HepG2 (cell line): Measurements from ENCODE around the gene TSC22D4. TPM values are rescaled to one million over a fixed set of nuclear protein-coding genes. Genes with fewer than 3 reads are reported as not detected.

Experiments used
- CEBPG ChIP-seq: IDR thresholded peaks from 2 replicates; pipeline ENCODE4 v1.6.1; 2016
- CERS6 ChIP-seq: sonication (generic); formaldehyde crosslinking; IDR thresholded peaks from 2 replicates; pipeline ENCODE4 v1.5.0; 2020; ENCODE audit warnings: missing genetic modification reagents
- ELF1 ChIP-seq: sonication (generic); formaldehyde crosslinking; IDR thresholded peaks from 2 replicates; pipeline ENCODE4 v1.4.0; 2020; ENCODE audit warnings: missing genetic modification reagents
- ETV5 ChIP-seq: IDR thresholded peaks from 2 replicates; pipeline ENCODE4 v1.6.1; 2018; ENCODE audit warnings: missing biosample characterization, missing genetic modification reagents, inconsistent platforms, borderline replicate concordance
- GABPB1 ChIP-seq: IDR thresholded peaks from 2 replicates; pipeline ENCODE4 v1.6.1; 2016; ENCODE audit warnings: mild to moderate bottlenecking, missing genetic modification reagents, moderate library complexity, missing compliant biosample characterization
- GATAD2A ChIP-seq: IDR thresholded peaks from 2 replicates; pipeline ENCODE4 v1.6.1; 2016
- HOXA7 ChIP-seq: sonication (generic); formaldehyde crosslinking; IDR thresholded peaks from 2 replicates; pipeline ENCODE4 v1.8.1; 2022; ENCODE audit warnings: mild to moderate bottlenecking, missing genetic modification reagents, moderate library complexity
- JUNB ChIP-seq: sonication (generic); formaldehyde crosslinking; IDR thresholded peaks from 2 replicates; pipeline ENCODE4 v1.8.0; 2022; ENCODE audit warnings: missing genetic modification reagents, mild to moderate bottlenecking, borderline replicate concordance
- PHB2 ChIP-seq: fragments of 450-650 bp; IDR thresholded peaks from 2 replicates; pipeline ENCODE4 v1.6.1; 2018; ENCODE audit not compliant: partially characterized antibody
- PLRG1 ChIP-seq: fragments of 450-650 bp; conservative IDR thresholded peaks from 2 replicates; pipeline ENCODE4 v1.6.1; 2016
- POGZ ChIP-seq: sonication (generic); formaldehyde crosslinking; IDR thresholded peaks from 2 replicates; pipeline ENCODE4 v1.4.0; 2020; ENCODE audit warnings: mild to moderate bottlenecking, missing genetic modification reagents
- SIX4 ChIP-seq: sonication (generic); formaldehyde crosslinking; IDR thresholded peaks from 2 replicates; pipeline ENCODE4 v1.4.0; 2020; ENCODE audit warnings: missing genetic modification reagents
- TFAP4 ChIP-seq: sonication (generic); IDR thresholded peaks from 2 replicates; pipeline ENCODE4 v1.6.1; 2016; ENCODE audit warnings: low read depth, borderline replicate concordance
- THRA ChIP-seq: sonication (generic); formaldehyde crosslinking; IDR thresholded peaks from 2 replicates; pipeline ENCODE4 v1.4.0; 2020; ENCODE audit warnings: missing genetic modification reagents, borderline replicate concordance
- ZBTB21 ChIP-seq: sonication (generic); formaldehyde crosslinking; IDR thresholded peaks from 2 replicates; pipeline ENCODE4 v1.4.0; 2020; ENCODE audit warnings: missing genetic modification reagents
- ZNF143 ChIP-seq: sonication (generic); formaldehyde crosslinking; IDR thresholded peaks from 2 replicates; pipeline ENCODE4 v1.4.0; 2020; ENCODE audit warnings: missing genetic modification reagents
- ZNF224 ChIP-seq: sonication (generic); formaldehyde crosslinking; IDR thresholded peaks from 2 replicates; pipeline ENCODE4 v1.5.0; 2020; ENCODE audit warnings: mild to moderate bottlenecking, missing genetic modification reagents
- ZNF460 ChIP-seq: sonication (generic); formaldehyde crosslinking; IDR thresholded peaks from 2 replicates; pipeline ENCODE4 v1.5.1; 2020; ENCODE audit warnings: missing genetic modification reagents, mild to moderate bottlenecking, borderline replicate concordance
- ZNF576 ChIP-seq: sonication (generic); formaldehyde crosslinking; IDR thresholded peaks from 2 replicates; pipeline ENCODE4 v1.4.0; 2020; ENCODE audit warnings: mild to moderate bottlenecking, missing genetic modification reagents
- ZNF580 ChIP-seq: IDR thresholded peaks from 2 replicates; pipeline ENCODE4 v1.6.1; 2016; ENCODE audit warnings: low read depth, borderline replicate concordance
- ZNF619 ChIP-seq: sonication (generic); formaldehyde crosslinking; IDR thresholded peaks from 2 replicates; pipeline ENCODE4 v1.4.0; 2020; ENCODE audit warnings: mild to moderate bottlenecking, missing genetic modification reagents
- ZNF761 ChIP-seq: sonication (generic); formaldehyde crosslinking; conservative IDR thresholded peaks from 2 replicates; pipeline ENCODE4 v1.4.0; 2020; ENCODE audit warnings: mild to moderate bottlenecking, missing genetic modification reagents
- polyA plus RNA-seq, 8 experiments: library from polyadenylated mRNA; depleted of rRNA in 3 of 8; stranded (reverse) in 7 of 8; unstranded in 1 of 8; fragments of >200 nt; fragmentation: Illumina TruSeq in 4 of 8; extraction: Trizol in 4 of 8; gene quantifications; 2 replicates each; pipeline versions ENCODE4 v1.2.1 to v1.2.3, GENCODE V29; 2011 to 2016; ENCODE audit warnings: low read depth in 4 of 8, missing spikeins in 1 of 8, mixed read lengths in 1 of 8; ENCODE audit not compliant: insufficient read depth in 1 of 8
- total RNA-seq, 5 experiments: library from RNA; depleted of rRNA; stranded (reverse); fragments of >200 nt; fragmentation: Illumina TruSeq; extraction: Trizol; gene quantifications; 2 replicates each; pipeline ENCODE4 v1.2.3, GENCODE V29; 2016; ENCODE audit warnings: low read depth in 1 of 5

TSC22D4 gene
- total and polyA plus RNA-seq, 2 of the 13 experiments (the other 11 are each of a cell fraction or from before 2014, with no cell fraction given) = 7.7 to 8.7 TPM

- TF ChIP-seq ZNF143 (CRISPR knock-in tag) = peak; percentile 34; the same call in 1 of the 2 replicates
- no peak for TF ChIP-seq PLRG1
- 0 out of 2 replicates have a peak, but pooled peaks have one; percentile 9 for TF ChIP-seq GATAD2A (CRISPR knock-in tag)
- no peak for TF ChIP-seq CERS6 (CRISPR knock-in tag)
- TF ChIP-seq JUNB = no peak
- TF ChIP-seq PHB2 = no peak
- TF ChIP-seq HOXA7 (CRISPR knock-in tag) = no peak
- no peak for TF ChIP-seq CEBPG (CRISPR knock-in tag)
- TF ChIP-seq ZNF580 (CRISPR knock-in tag) = no peak
- TF ChIP-seq POGZ (CRISPR knock-in tag) = 0 out of 2 replicates have a peak, but pooled peaks have one; percentile 13
- TF ChIP-seq THRA (CRISPR knock-in tag) = no peak
- 0 out of 2 replicates have a peak, but pooled peaks have one; percentile 22 for TF ChIP-seq ZNF576 (CRISPR knock-in tag)
- no peak for TF ChIP-seq ZNF619 (CRISPR knock-in tag)
- peak; percentile 38; the same call in 1 of the 2 replicates for TF ChIP-seq GABPB1 (CRISPR knock-in tag)
- no peak for TF ChIP-seq ZNF460 (CRISPR knock-in tag)
- TF ChIP-seq ELF1 (CRISPR knock-in tag) = peak; percentile 52; the same call in 1 of the 2 replicates
- TF ChIP-seq ZNF224 (CRISPR knock-in tag) = no peak
- TF ChIP-seq SIX4 = no peak
- TF ChIP-seq TFAP4 = peak; percentile 29; the same call in 1 of the 2 replicates
- TF ChIP-seq ZBTB21 (CRISPR knock-in tag) = no peak
- 0 out of 2 replicates have a peak, but pooled peaks have one; percentile 15 for TF ChIP-seq ETV5 (CRISPR knock-in tag)
- TF ChIP-seq ZNF761 (CRISPR knock-in tag) = no peak
- TF ChIP-seq, all 625 proteins: peak for 10
These were observed 30.2 kb upstream of the TSC22D4 start (continued) for GRCh38 chr7:100509231-100509630.
